Endothelial cell of umbilical vein (primary cell): ENCODE measurements around the gene ZBTB22. TPM values are rescaled to one million over a fixed set of nuclear protein-coding genes. Genes with fewer than 3 reads are reported as not detected.

Source experiments
- BruUV-seq: library from RNA; stranded (reverse); fragments of 400-500 nt; replicated peaks from 2 replicates; lab custom pipeline; 2021; lab: Mats Ljungman, UMichigan
- CTCF ChIA-PET: fragments of 300-600, 350-600 bp; sonication (Branson Sonifier 250); formaldehyde crosslinking; loops from one replicate; lab custom pipeline; 2021; ENCODE audit warnings: antibody characterized with exemption, inconsistent platforms; lab: Charles Lee
- POLR2A ChIA-PET: fragments of 300-600, 350-600 bp; sonication (Branson Sonifier 250); formaldehyde crosslinking; loops from one replicate; lab custom pipeline; 2021; ENCODE audit warnings: antibody characterized with exemption, inconsistent platforms; lab: Charles Lee
- DNase-seq: peaks from one replicate; pipeline ENCODE4 v3.0.0-alpha.2; 2011; ENCODE audit warnings: low read depth, low spot score
- FAIRE-seq: peaks from 2 replicates; lab custom pipeline; 2011; peaks lifted over from hg19 to GRCh38; lab: Jason Lieb, UNC
- H2AFZ ChIP-seq: 2 replicates; pipeline ENCODE4 v1.6.0; 2012; ENCODE audit warnings: low read depth, low read length, control low read depth, inconsistent platforms
- H3K27ac ChIP-seq: 2 replicates; pipeline ENCODE4 v1.5.1; 2011; ENCODE audit warnings: low read depth, mild to moderate bottlenecking, control low read depth, low read length, moderate library complexity; ENCODE audit not compliant: insufficient read depth
- H3K27me3 ChIP-seq, 2 experiments: 2 replicates each; pipeline versions ENCODE4 v1.6.0 to v1.6.1; 2011; ENCODE audit warnings: low read length in 2 of 2, mixed read lengths in 1 of 2; ENCODE audit not compliant: control insufficient read depth in 2 of 2, insufficient read depth in 2 of 2
- H3K36me3 ChIP-seq, 2 experiments: 2 replicates in 1 of 2; 3 replicates in 1 of 2; pipeline ENCODE4 v1.5.1; 2011; ENCODE audit warnings: low read length in 2 of 2, mild to moderate bottlenecking in 1 of 2, moderate library complexity in 1 of 2; ENCODE audit not compliant: control insufficient read depth in 2 of 2, insufficient read depth in 2 of 2; ENCODE audit errors: extremely low read depth in 1 of 2
- H3K4me1 ChIP-seq: 3 replicates; pipeline ENCODE4 v1.5.1; 2011; ENCODE audit warnings: mild to moderate bottlenecking, low read length; ENCODE audit not compliant: control insufficient read depth, insufficient read depth; ENCODE audit errors: extremely low read depth
- H3K4me2 ChIP-seq: 2 replicates; pipeline ENCODE4 v1.6.1; 2011; ENCODE audit warnings: low read length, control low read depth, mixed read lengths; ENCODE audit not compliant: insufficient read depth
- H3K4me3 ChIP-seq, 3 experiments: fragments of 200-600 bp in 1 of 3; sonication (generic), shearing (Covaris generic) in 1 of 3; replicated peaks in 1 of 3; 2 replicates each; pipeline ENCODE4 v1.5.1; 2011 to 2016; ENCODE audit warnings: control low read depth in 3 of 3, low read length in 3 of 3, mild to moderate bottlenecking in 2 of 3, inconsistent platforms in 1 of 3, low read depth in 1 of 3, moderate library complexity in 1 of 3; ENCODE audit not compliant: insufficient read depth in 1 of 3
- H3K79me2 ChIP-seq: 2 replicates; pipeline ENCODE4 v1.6.0; 2012; ENCODE audit warnings: low read length, inconsistent platforms; ENCODE audit not compliant: control insufficient read depth, insufficient read depth
- H3K9ac ChIP-seq: replicated peaks from 2 replicates; pipeline ENCODE3; 2011; ENCODE audit warnings: low read length, control low read depth; ENCODE audit not compliant: insufficient read depth; ENCODE audit errors: extremely low read depth
- H3K9me1 ChIP-seq: replicated peaks from 3 replicates; pipeline ENCODE4 v1.6.0; 2011; ENCODE audit warnings: mild to moderate bottlenecking, low read length; ENCODE audit not compliant: control insufficient read depth, insufficient read depth; ENCODE audit errors: extremely low read depth
- H3K9me3 ChIP-seq: replicated peaks from 2 replicates; pipeline ENCODE4 v1.5.1; 2012; ENCODE audit warnings: low read length, inconsistent platforms; ENCODE audit not compliant: control insufficient read depth, insufficient read depth
- H4K20me1 ChIP-seq: replicated peaks from 2 replicates; pipeline ENCODE3; 2011; ENCODE audit warnings: mild to moderate bottlenecking, low read length; ENCODE audit not compliant: control insufficient read depth, insufficient read depth; ENCODE audit errors: extremely low read depth
- FOS ChIP-seq: IDR thresholded peaks from 2 replicates; pipeline ENCODE4 v1.6.1; 2011; ENCODE audit warnings: mild to moderate bottlenecking, low read length, moderate library complexity, borderline replicate concordance; ENCODE audit not compliant: insufficient read depth
- GATA2 ChIP-seq: IDR thresholded peaks from 2 replicates; pipeline ENCODE4 v1.7.0; 2011; ENCODE audit warnings: low read depth, mild to moderate bottlenecking, moderate library complexity, mixed read lengths, low read length; ENCODE audit not compliant: insufficient read length, insufficient read depth
- JUN ChIP-seq: IDR thresholded peaks from 2 replicates; pipeline ENCODE4 v1.6.1; 2011; ENCODE audit warnings: borderline replicate concordance, low read depth; ENCODE audit not compliant: insufficient read length, insufficient read depth
- POLR2AphosphoS5 ChIP-seq: IDR thresholded peaks from 2 replicates; pipeline ENCODE4 v1.6.1; 2012; ENCODE audit warnings: low read depth, mild to moderate bottlenecking, control low read depth, low read length, moderate library complexity; ENCODE audit not compliant: insufficient read depth
- dilution Hi-C: fragments of 300-500 bp; cut with MboI; formaldehyde crosslinking; loops from one replicate; pipeline ENCODE4 v1.15.0; 2019; ENCODE audit warnings: low sequenced_read_pairs; ENCODE audit not compliant: extremely low pct_ligation_motif_present
- intact Hi-C: fragments of 100-400 bp; cut with micrococcal nuclease; formaldehyde crosslinking; loops from one replicate; pipeline ENCODE4 v1.10.0; 2022
- polyA plus RNA-seq, 4 experiments: library from polyadenylated mRNA; depleted of rRNA in 3 of 4; stranded (reverse) in 3 of 4; unstranded in 1 of 4; fragments of >200 nt; gene quantifications; 2 replicates each; pipeline versions ENCODE4 v1.2.1 to v1.2.3, GENCODE V29; 2011 to 2012; ENCODE audit warnings: missing spikeins in 1 of 4
- total RNA-seq: library from RNA; stranded (reverse); gene quantifications from 2 replicates; pipeline ENCODE4 v1.2.3, GENCODE V29; 2021
- TF ChIP-seq, protein P1 (sequence below): IDR thresholded peaks from 2 replicates; pipeline ENCODE4 v1.6.1; 2011; ENCODE audit not compliant: insufficient read depth, insufficient read length

ZBTB22 gene
- total and polyA plus RNA-seq, 2 donors (not counting 3 experiments of a cell fraction or from before 2014, with no cell fraction given), result 12.6 to 15.4 TPM

DNA sequence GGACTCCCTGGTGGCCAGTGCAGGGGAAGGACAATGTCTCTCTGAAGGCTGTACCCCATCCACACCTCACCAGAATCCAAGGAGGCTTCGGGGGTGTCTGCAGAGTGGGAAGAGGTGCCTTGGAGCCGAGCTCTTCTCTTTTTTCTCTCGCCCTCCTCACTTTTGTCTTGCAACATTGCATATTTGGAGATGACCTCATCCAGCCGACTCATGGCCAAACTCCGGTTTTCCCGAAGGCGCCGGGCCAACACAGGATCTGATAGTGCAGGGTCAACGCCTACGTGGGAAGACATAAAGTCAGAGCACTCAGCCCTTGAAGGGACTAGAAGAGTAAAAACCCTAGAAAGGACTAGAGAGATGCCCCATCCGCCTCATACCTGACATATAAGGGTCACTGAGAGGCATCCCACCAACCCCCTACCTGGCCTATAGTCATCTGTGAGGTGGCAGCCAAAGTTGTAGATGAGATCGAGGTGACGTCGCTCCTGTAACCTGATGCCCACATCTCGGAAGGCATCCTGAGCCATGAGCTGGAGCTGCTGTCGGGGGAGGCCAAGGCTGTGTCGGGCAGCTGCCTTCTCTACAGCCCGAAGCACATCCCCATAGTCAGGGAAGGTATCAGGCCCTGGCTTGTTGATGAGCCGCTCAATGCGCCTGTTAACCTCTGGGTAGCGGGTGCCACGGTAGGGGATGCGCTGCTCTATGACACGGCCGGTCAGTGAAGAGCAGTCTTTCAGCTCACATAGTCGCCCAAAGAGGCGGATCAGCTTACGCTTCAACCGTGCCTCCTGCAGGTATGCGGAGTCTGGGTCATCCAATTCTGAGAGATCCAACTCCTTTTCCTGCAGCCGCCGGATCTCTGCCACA lies 3.0 kb upstream of the ZBTB22 start:
- Histone ChIP-seq H2AFZ (no peak overlapping the region), H3K27ac (peak overlapping the region; percentile 76), H3K27me3 (no peaks in the 10 kb centered on the region), H3K4me1 (peaks cover 53% of the 10 kb centered on the region), H3K9ac (peak overlapping the region; percentile 4), H3K4me2 (peak overlapping the region; percentile 15), H3K79me2 (peaks cover 37% of the 10 kb centered on the region), H3K36me3 (peaks cover 5 to 22% of the 10 kb centered on the region in 2 experiments), H3K9me3 (no peaks in the 10 kb centered on the region), H4K20me1 (no peaks in the 10 kb centered on the region), H3K9me1 (no peaks in the 10 kb centered on the region), H3K4me3 (no peak overlapping the region)
- DNase-seq (peak; percentile 66), FAIRE-seq (peak; percentile 83)
- BruUV-seq, result TSS peak; percentile 79
- POLR2A ChIA-PET, result interaction anchor here (0.6 to 1.0 kb wide), 2 partner anchors 48 to 1101 kb away, joined by 3 read pairs; partner anchors contain the start of genes RPS18 and VPS52
- dilution Hi-C loops (no loop called here), intact Hi-C loops (no loop called here)
- CTCF ChIA-PET, result no interaction called here
- TF ChIP-seq POLR2AphosphoS5, result no peak
- TF ChIP-seq GATA2, result peak; percentile 31
- TF ChIP-seq, protein P1, sequence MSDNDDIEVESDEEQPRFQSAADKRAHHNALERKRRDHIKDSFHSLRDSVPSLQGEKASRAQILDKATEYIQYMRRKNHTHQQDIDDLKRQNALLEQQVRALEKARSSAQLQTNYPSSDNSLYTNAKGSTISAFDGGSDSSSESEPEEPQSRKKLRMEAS, result no peak
- TF ChIP-seq FOS, result peak; percentile 51
- peak; percentile 57 for TF ChIP-seq JUN
